T-cell (primary cell): Measurements from ENCODE around the gene CDRT4. TPM values are rescaled to one million over a fixed set of nuclear protein-coding genes. Genes with fewer than 3 reads are reported as not detected.

Source experiments
- ATAC-seq, 4 experiments: fragments of 200-7000 bp in 3 of 4; fragments of 150-1000 bp in 1 of 4; cut with Tn5 transposase; replicated peaks in 1 of 4; 1 replicate in 3 of 4; 2 replicates in 1 of 4; pipeline ENCODE4 v1.10.0; 2021; ENCODE audit warnings: moderate library complexity in 3 of 4, mild to moderate bottlenecking in 2 of 4, moderate number of reproducible peaks in 1 of 4
- CTCF ChIA-PET, 2 donors: fragments of 300-600 bp; sonication (Branson Sonifier 250); formaldehyde crosslinking; loops; one replicate each; lab custom pipeline; 2022; ENCODE audit warnings: antibody characterized with exemption in 2 of 2; lab: Charles Lee
- POLR2A ChIA-PET, 2 donors: fragments of 300-600 bp; sonication (Branson Sonifier 250); formaldehyde crosslinking; loops; one replicate each; lab custom pipeline; 2022; ENCODE audit warnings: antibody characterized with exemption in 2 of 2; lab: Charles Lee
- DNase-seq, 35 experiments: peaks; one replicate each; pipeline versions ENCODE4 v3.0.0 to v3.0.0-alpha.2; 2013 to 2023
- H3K27ac ChIP-seq: one replicate; pipeline ENCODE4 v1.5.1; 2013; ENCODE audit warnings: low read length
- H3K27me3 ChIP-seq, 2 experiments: replicated peaks in 1 of 2; 1 replicate in 1 of 2; 2 replicates in 1 of 2; pipeline versions ENCODE4 v1.6.1 to v1.7.0; 2013; ENCODE audit warnings: low read length in 1 of 2, mixed read lengths in 1 of 2; ENCODE audit not compliant: control insufficient read depth in 2 of 2, insufficient read depth in 2 of 2; ENCODE audit errors: extremely low read depth in 1 of 2
- H3K36me3 ChIP-seq, 2 donors: 1 replicate in 1 of 2; 2 replicates in 1 of 2; pipeline versions ENCODE4 v1.6.1 to v1.7.0; 2013; ENCODE audit warnings: low read length in 1 of 2; ENCODE audit not compliant: control insufficient read depth in 2 of 2, insufficient read depth in 1 of 2; ENCODE audit errors: extremely low read depth in 1 of 2
- H3K4me1 ChIP-seq, 2 experiments: 1 replicate in 1 of 2; 2 replicates in 1 of 2; pipeline versions ENCODE4 v1.6.1 to v1.7.0; 2013; ENCODE audit warnings: low read length in 2 of 2, mixed read lengths in 1 of 2; ENCODE audit not compliant: insufficient read depth in 2 of 2, control insufficient read depth in 1 of 2; ENCODE audit errors: extremely low read depth in 1 of 2
- H3K4me3 ChIP-seq, 2 donors: 1 replicate in 1 of 2; 2 replicates in 1 of 2; pipeline versions ENCODE4 v1.5.1 to v1.7.0; 2013; ENCODE audit warnings: mild to moderate bottlenecking in 2 of 2, low read length in 1 of 2, moderate library complexity in 1 of 2; ENCODE audit not compliant: control insufficient read depth in 1 of 2; ENCODE audit errors: extremely low read depth in 1 of 2
- H3K9me3 ChIP-seq: 2 replicates; pipeline ENCODE4 v1.7.0; 2013
- H3K27ac Mint-ChIP-seq, 2 donors: one replicate each; pipeline ENCODE4 v1.8.0; 2020 to 2021; ENCODE audit warnings: mild to moderate bottlenecking in 2 of 2, mixed read lengths in 2 of 2
- H3K27me3 Mint-ChIP-seq, 2 donors: one replicate each; pipeline ENCODE4 v1.8.0; 2021 to 2022; ENCODE audit warnings: mixed read lengths in 2 of 2
- H3K36me3 Mint-ChIP-seq: one replicate; pipeline ENCODE4 v1.8.0; 2021; ENCODE audit warnings: mixed read lengths
- H3K4me1 Mint-ChIP-seq, 3 donors: one replicate each; pipeline ENCODE4 v1.8.0; 2020 to 2022; ENCODE audit warnings: mixed read lengths in 3 of 3, mild to moderate bottlenecking in 1 of 3
- H3K4me3 Mint-ChIP-seq, 3 donors: one replicate each; pipeline ENCODE4 v1.8.0; 2020 to 2022; ENCODE audit warnings: mild to moderate bottlenecking in 3 of 3, mixed read lengths in 3 of 3, moderate library complexity in 3 of 3
- H3K9me3 Mint-ChIP-seq, 3 donors: one replicate each; pipeline ENCODE4 v1.8.0; 2020 to 2022; ENCODE audit warnings: mixed read lengths in 3 of 3
- WGBS: methylation state at CpG from one replicate; pipeline ENCODE4 v1.1.5; 2013; ENCODE audit warnings: missing lambda C conversion rate; ENCODE audit not compliant: insufficient coverage; 5-methylcytosine and 5-hydroxymethylcytosine counted together
- total RNA-seq, 35 experiments: library from RNA in 6 of 35; stranded (reverse) in 6 of 35; fragments of 120-200 nt in 1 of 35; gene quantifications; one replicate each; pipeline versions ENCODE4 v1.2.1 to v1.2.4 and lab custom pipeline; 2013 to 2026

Gene CDRT4
- total RNA-seq, 5 donors from 2014 or later (not counting 1 experiment from before 2014, with no cell fraction given) = 4.7 to 10.0 (median 9.0) TPM

- ChIA-PET CTCF (interaction anchor here in 1 of 2 donors (0.6 kb wide), 1 partner anchor 9 kb away, joined by 3 read pairs; no protein-coding TSS in a partner anchor), POLR2A (no interaction called here)
- H3K4me3 Mint-ChIP-seq = no peak overlapping the region
- no peaks in the 10 kb centered on the region for H3K9me3 Mint-ChIP-seq
- H3K4me1 Mint-ChIP-seq = no peaks in the 10 kb centered on the region
- Histone ChIP-seq H3K9me3 (no peaks in the 10 kb centered on the region), H3K4me3 (no peak overlapping the region), H3K27ac (no peak overlapping the region), H3K4me1 (no peaks in the 10 kb centered on the region), H3K36me3 (peaks cover 0 to 2% of the 10 kb centered on the region in 2 donors), H3K27me3 (no peaks in the 10 kb centered on the region)
- ATAC-seq (no peak), DNase-seq (no peak)
- H3K36me3 Mint-ChIP-seq = peaks cover 25% of the 10 kb centered on the region
- H3K27me3 Mint-ChIP-seq = no peaks in the 10 kb centered on the region
- WGBS = 80% methylated on average over 2 of the region's 2 CpGs
- no peak overlapping the region for H3K27ac Mint-ChIP-seq
These were observed 21.1 kb upstream of the CDRT4 start for GRCh38 chr17:15488557-15488956.

- H3K4me3 Mint-ChIP-seq = no peak overlapping the region
- CTCF ChIA-PET = no interaction called here
These were observed 17.6 kb upstream of the CDRT4 start for GRCh38 chr17:15485045-15485444.

GRCh38 chr17:15483431-15483830 is 16.0 kb upstream of the CDRT4 start:
- Histone ChIP-seq H3K4me1 (no peaks in the 10 kb centered on the region), H3K36me3 (peaks cover 0 to 3% of the 10 kb centered on the region in 2 donors), H3K27me3 (no peaks in the 10 kb centered on the region), H3K4me3 (no peak overlapping the region), H3K9me3 (no peaks in the 10 kb centered on the region), H3K27ac (no peak overlapping the region)
- Mint-ChIP-seq H3K27me3 (no peaks in the 10 kb centered on the region), H3K27ac (no peak overlapping the region), H3K4me3 (no peak overlapping the region), H3K9me3 (no peaks in the 10 kb centered on the region), H3K36me3 (peaks cover 25% of the 10 kb centered on the region), H3K4me1 (peaks cover 0 to 3% (median 2%) of the 10 kb centered on the region in 3 donors)
- CTCF ChIA-PET = no interaction called here
- DNase-seq = no peak
- no peak for ATAC-seq
- no CpG with 5 or more reads among the region's 4 CpGs for WGBS
- POLR2A ChIA-PET = no interaction called here

More at GRCh38 chr17:15485045-15485444, 17.6 kb upstream of the CDRT4 start:
- Mint-ChIP-seq H3K36me3 (peaks cover 28% of the 10 kb centered on the region), H3K9me3 (no peaks in the 10 kb centered on the region), H3K4me1 (no peaks in the 10 kb centered on the region), H3K27ac (no peak overlapping the region), H3K27me3 (no peaks in the 10 kb centered on the region)
- no peaks in the 10 kb centered on the region for H3K9me3 ChIP-seq
- no peak for ATAC-seq
- no peaks in the 10 kb centered on the region for H3K4me1 ChIP-seq
- peaks cover 0 to 3% of the 10 kb centered on the region in 2 donors for H3K36me3 ChIP-seq
- H3K27ac ChIP-seq = no peak overlapping the region
- no peaks in the 10 kb centered on the region for H3K27me3 ChIP-seq
- POLR2A ChIA-PET = no interaction called here
- WGBS = 33% methylated on average over 2 of the region's 4 CpGs
- no peak for DNase-seq
- H3K4me3 ChIP-seq = no peak overlapping the region

- ChIA-PET CTCF (no interaction called here), POLR2A (no interaction called here)
- H3K4me3 ChIP-seq = no peak overlapping the region
- H3K27me3 Mint-ChIP-seq = no peaks in the 10 kb centered on the region
- no peak overlapping the region for H3K27ac ChIP-seq
- no peak for ATAC-seq
- H3K9me3 Mint-ChIP-seq = no peaks in the 10 kb centered on the region
- no peaks in the 10 kb centered on the region for H3K9me3 ChIP-seq
- no peaks in the 10 kb centered on the region for H3K27me3 ChIP-seq
- H3K36me3 ChIP-seq = peaks cover 0 to 3% of the 10 kb centered on the region in 2 donors
- no peak for DNase-seq
- H3K4me3 Mint-ChIP-seq = no peak overlapping the region
- H3K4me1 ChIP-seq = no peaks in the 10 kb centered on the region
- peaks cover 21% of the 10 kb centered on the region for H3K36me3 Mint-ChIP-seq
- H3K4me1 Mint-ChIP-seq = peaks cover 0 to 3% (median 2%) of the 10 kb centered on the region in 3 donors
- 87% methylated on average over 3 of the region's 6 CpGs for WGBS
- H3K27ac Mint-ChIP-seq = no peak overlapping the region
These were observed 15.1 kb upstream of the CDRT4 start for GRCh38 chr17:15482476-15482875.

GRCh38 chr17:15481481-15481880 is 14.1 kb upstream of the CDRT4 start:
- DNase-seq = no peak
- Mint-ChIP-seq H3K27ac (no peak overlapping the region), H3K4me3 (no peak overlapping the region), H3K9me3 (no peaks in the 10 kb centered on the region), H3K4me1 (peaks cover 0 to 3% (median 2%) of the 10 kb centered on the region in 3 donors), H3K36me3 (peaks cover 23% of the 10 kb centered on the region), H3K27me3 (no peaks in the 10 kb centered on the region)
- Histone ChIP-seq H3K27ac (no peak overlapping the region), H3K4me3 (no peak overlapping the region), H3K36me3 (peaks cover 0 to 3% of the 10 kb centered on the region in 2 donors), H3K4me1 (no peaks in the 10 kb centered on the region), H3K27me3 (no peaks in the 10 kb centered on the region), H3K9me3 (no peaks in the 10 kb centered on the region)
- WGBS = 81% methylated on average over 6 of the region's 6 CpGs
- ChIA-PET CTCF (no interaction called here), POLR2A (no interaction called here)
- ATAC-seq = no peak

- no CpG with 5 or more reads among the region's 6 CpGs for WGBS
- Mint-ChIP-seq H3K9me3 (no peaks in the 10 kb centered on the region), H3K27me3 (no peaks in the 10 kb centered on the region), H3K4me1 (peaks cover 0 to 3% (median 2%) of the 10 kb centered on the region in 3 donors), H3K36me3 (peaks cover 32% of the 10 kb centered on the region), H3K4me3 (no peak overlapping the region), H3K27ac (no peak overlapping the region)
- Histone ChIP-seq H3K4me3 (no peak overlapping the region), H3K27me3 (no peaks in the 10 kb centered on the region), H3K9me3 (no peaks in the 10 kb centered on the region), H3K36me3 (peaks cover 0 to 3% of the 10 kb centered on the region in 2 donors), H3K4me1 (no peaks in the 10 kb centered on the region), H3K27ac (no peak overlapping the region)
- CTCF ChIA-PET = interaction anchor here in 1 of 2 donors (0.6 kb wide), 1 partner anchor 9 kb away, joined by 3 read pairs; no protein-coding TSS in a partner anchor
- DNase-seq = no peak
- POLR2A ChIA-PET = no interaction called here
- no peak for ATAC-seq
These were observed 12.8 kb upstream of the CDRT4 start for GRCh38 chr17:15480204-15480603.

- Mint-ChIP-seq H3K9me3 (no peaks in the 10 kb centered on the region), H3K36me3 (peaks cover 34% of the 10 kb centered on the region), H3K4me3 (no peak overlapping the region), H3K27ac (no peak overlapping the region), H3K4me1 (peaks cover 0 to 3% (median 2%) of the 10 kb centered on the region in 3 donors), H3K27me3 (no peaks in the 10 kb centered on the region)
- ChIA-PET POLR2A (no interaction called here), CTCF (interaction anchor here in 1 of 2 donors (0.6 kb wide), 1 partner anchor 9 kb away, joined by 3 read pairs; no protein-coding TSS in a partner anchor)
- Histone ChIP-seq H3K4me1 (no peaks in the 10 kb centered on the region), H3K27me3 (no peaks in the 10 kb centered on the region), H3K4me3 (no peak overlapping the region), H3K36me3 (peaks cover 0 to 3% of the 10 kb centered on the region in 2 donors), H3K27ac (no peak overlapping the region), H3K9me3 (no peaks in the 10 kb centered on the region)
- ATAC-seq = no peak
- no peak for DNase-seq
These were observed 12.3 kb upstream of the CDRT4 start for GRCh38 chr17:15479703-15480102.
